Adrenal gland (tissue), 5 donors: Measurements from ENCODE around the gene TMEM232.

Experiments used
- CTCF ChIP-seq, 6 experiments: fragments of 450-650 bp in 4 of 6; fragments of 200-600 bp in 2 of 6; sonication (generic) in 1 of 6; IDR thresholded peaks; 1 replicate in 5 of 6; 2 replicates in 1 of 6; pipeline versions ENCODE4 v1.5.1 to v1.8.0; 2016 to 2021; ENCODE audit warnings: antibody characterized with exemption in 6 of 6, mild to moderate bottlenecking in 2 of 6, moderate library complexity in 1 of 6
- POLR2A ChIP-seq, 2 donors: fragments of 450-650 bp; IDR thresholded peaks; one replicate each; pipeline ENCODE4 v1.6.1; 2017; ENCODE audit warnings: antibody characterized with exemption in 2 of 2, mild to moderate bottlenecking in 2 of 2, moderate library complexity in 1 of 2
- donor health status: DM: no; HTN: no; CAD: no.

- no peak for TF ChIP-seq CTCF (IDR thresholded peaks at IDR 0.05)
- TF ChIP-seq POLR2A (IDR thresholded peaks at IDR 0.05): no peak
These were observed at the start of gene TMEM232 for GRCh38 chr5:110726249-110727024.
